Frontal cortex (tissue), 1 donor: Measurements from ENCODE around the gene FLT3LG. TPM values are rescaled to one million over a fixed set of nuclear protein-coding genes. Genes with fewer than 3 reads are reported as not detected.

Source experiments
- small RNA-seq: library from RNA; depleted of rRNA; stranded (forward); fragments of <200 nt; gene quantifications from one replicate; pipeline ENCODE3, GENCODE V24; 2014
- total RNA-seq: library from RNA; depleted of rRNA; stranded (reverse); fragments of >200 nt; gene quantifications from one replicate; pipeline ENCODE4 v1.2.3, GENCODE V29; 2014

FLT3LG gene
- total RNA-seq, 1 donor from 2014 or later: 0.41 TPM

Small RNAs within 50 kb of the gene (small RNA-seq; reads per million reads assigned to genes)
- not detected for gene COX6CP7
- 14.4 reads per million, percentile 96 among the genes with 10 or more reads in this experiment for gene MIR150
- not detected for gene SNORD32A
- gene SNORD33: not detected
- not detected for gene SNORD34
- gene SNORD35A: not detected
- gene SNORD35B: not detected

Other genes with a start within 250 kb of the FLT3LG start
- gene SLC6A16, start 149.0 kb upstream of the FLT3LG start, total RNA-seq: not detected
- gene CD37, start 138.8 kb upstream of the FLT3LG start, total RNA-seq: 0.82 TPM
- gene TEAD2, start 111.8 kb upstream of the FLT3LG start, total RNA-seq: 5.3 TPM
- gene DKKL1, start 110.3 kb upstream of the FLT3LG start, total RNA-seq: 1.2 TPM
- gene KASH5, start 86.0 kb upstream of the FLT3LG start, total RNA-seq: not detected
- gene PTH2, start 50.8 kb upstream of the FLT3LG start, total RNA-seq: not detected
- gene GFY, start 48.8 kb upstream of the FLT3LG start, total RNA-seq: not detected
- gene SLC17A7, start 32.7 kb upstream of the FLT3LG start, total RNA-seq: 13.9 TPM
- gene PIH1D1, start 22.4 kb upstream of the FLT3LG start, total RNA-seq: 60.7 TPM
- gene ALDH16A1, start 21.0 kb upstream of the FLT3LG start, total RNA-seq: 11.8 TPM
- gene RPL13A, start 13.4 kb downstream of the FLT3LG start, total RNA-seq: 2,981 TPM
- 4,137 TPM for gene RPS11, start 22.2 kb downstream of the FLT3LG start, total RNA-seq
- gene FCGRT, start 38.4 kb downstream of the FLT3LG start, total RNA-seq: 13.0 TPM
- gene RCN3, start 53.8 kb downstream of the FLT3LG start, total RNA-seq: 2.4 TPM
- 33.4 TPM for gene NOSIP, start 106.3 kb downstream of the FLT3LG start, total RNA-seq
- gene PRRG2, start 107.1 kb downstream of the FLT3LG start, total RNA-seq: 0.41 TPM
- 5.7 TPM for gene PRR12, start 117.0 kb downstream of the FLT3LG start, total RNA-seq
- gene RRAS, start 165.9 kb downstream of the FLT3LG start, total RNA-seq: 0.82 TPM
- gene SCAF1, start 168.0 kb downstream of the FLT3LG start, total RNA-seq: 9.4 TPM
- gene IRF3, start 191.6 kb downstream of the FLT3LG start, total RNA-seq: 10.2 TPM
- gene BCL2L12, start 191.7 kb downstream of the FLT3LG start, total RNA-seq: 1.2 TPM
- 248 TPM for gene PRMT1, start 203.1 kb downstream of the FLT3LG start, total RNA-seq
- gene ADM5, start 215.4 kb downstream of the FLT3LG start, total RNA-seq: 0.82 TPM
- gene CPT1C, start 216.9 kb downstream of the FLT3LG start, total RNA-seq: 39.9 TPM